PC-9 (cell line): ENCODE data around the gene TMPRSS11A.

Source experiments
- EZH2 ChIP-seq: fragments of 200-600 bp; sonication (generic); IDR thresholded peaks from 2 replicates; pipeline ENCODE4 v1.8.0; 2017; ENCODE audit warnings: antibody characterized with exemption, low read depth
- TF ChIP-seq, protein P1 (sequence below): fragments of 200-600 bp; sonication (generic); conservative IDR thresholded peaks from 2 replicates; pipeline ENCODE4 v1.6.1; 2017; ENCODE audit warnings: mixed run types, antibody characterized with exemption, mild to moderate bottlenecking, moderate library complexity

DNA sequence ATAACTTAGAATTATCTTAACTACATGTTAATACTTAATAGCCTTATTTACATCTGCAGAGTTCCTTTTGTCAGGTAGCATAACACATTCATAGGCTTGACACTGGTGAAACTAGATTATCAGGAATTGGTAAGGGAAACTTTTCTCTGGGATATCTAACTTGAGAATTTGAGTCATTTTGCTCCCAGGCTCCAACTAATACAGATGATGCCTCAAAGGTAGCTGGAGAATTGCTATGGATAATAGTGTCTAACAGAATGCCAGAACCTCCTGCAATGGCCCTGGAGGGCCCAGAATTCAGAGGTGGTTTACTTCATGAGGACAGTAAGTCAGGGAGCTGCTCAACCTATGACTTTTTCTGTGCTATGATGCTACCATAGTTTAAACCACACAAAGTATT, 65.6 kb downstream of the TMPRSS11A start:
- TF ChIP-seq, protein P1, sequence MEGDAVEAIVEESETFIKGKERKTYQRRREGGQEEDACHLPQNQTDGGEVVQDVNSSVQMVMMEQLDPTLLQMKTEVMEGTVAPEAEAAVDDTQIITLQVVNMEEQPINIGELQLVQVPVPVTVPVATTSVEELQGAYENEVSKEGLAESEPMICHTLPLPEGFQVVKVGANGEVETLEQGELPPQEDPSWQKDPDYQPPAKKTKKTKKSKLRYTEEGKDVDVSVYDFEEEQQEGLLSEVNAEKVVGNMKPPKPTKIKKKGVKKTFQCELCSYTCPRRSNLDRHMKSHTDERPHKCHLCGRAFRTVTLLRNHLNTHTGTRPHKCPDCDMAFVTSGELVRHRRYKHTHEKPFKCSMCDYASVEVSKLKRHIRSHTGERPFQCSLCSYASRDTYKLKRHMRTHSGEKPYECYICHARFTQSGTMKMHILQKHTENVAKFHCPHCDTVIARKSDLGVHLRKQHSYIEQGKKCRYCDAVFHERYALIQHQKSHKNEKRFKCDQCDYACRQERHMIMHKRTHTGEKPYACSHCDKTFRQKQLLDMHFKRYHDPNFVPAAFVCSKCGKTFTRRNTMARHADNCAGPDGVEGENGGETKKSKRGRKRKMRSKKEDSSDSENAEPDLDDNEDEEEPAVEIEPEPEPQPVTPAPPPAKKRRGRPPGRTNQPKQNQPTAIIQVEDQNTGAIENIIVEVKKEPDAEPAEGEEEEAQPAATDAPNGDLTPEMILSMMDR, result no peak
- TF ChIP-seq EZH2, result no peak
